CD4-positive, alpha-beta T cell treated with Interleukin-4 for 1 hour (primary cell): Measurements from ENCODE around the gene AMBRA1.

Experiments
- DNase-seq, 2 donors: peaks; one replicate each; pipeline ENCODE4 v3.0.0-alpha.2; 2020 to 2022

The AMBRA1 gene

DNA sequence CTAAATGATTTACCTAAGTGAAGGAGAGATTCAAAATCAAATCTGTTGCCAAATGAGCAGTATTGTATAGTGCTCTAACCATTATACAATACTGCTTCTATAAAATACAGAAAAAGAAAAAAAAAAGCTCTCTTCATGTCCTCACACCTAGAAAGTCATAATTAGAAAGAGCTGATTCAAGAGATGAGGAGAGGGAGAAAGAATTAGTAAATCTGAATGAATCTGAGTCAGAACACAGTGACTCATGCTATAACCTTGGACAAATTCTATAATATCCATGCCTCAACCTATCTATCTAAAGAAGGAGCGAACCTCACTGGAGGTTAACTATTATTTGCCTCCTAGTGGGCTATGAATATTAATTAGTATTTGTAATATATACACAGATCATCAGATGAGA lies 29.4 kb downstream of the AMBRA1 start:
- no peak for DNase-seq

- DNase-seq: no peak
Measured at GRCh38 chr11:46562527-46562926, 31.3 kb downstream of the AMBRA1 start.

DNA sequence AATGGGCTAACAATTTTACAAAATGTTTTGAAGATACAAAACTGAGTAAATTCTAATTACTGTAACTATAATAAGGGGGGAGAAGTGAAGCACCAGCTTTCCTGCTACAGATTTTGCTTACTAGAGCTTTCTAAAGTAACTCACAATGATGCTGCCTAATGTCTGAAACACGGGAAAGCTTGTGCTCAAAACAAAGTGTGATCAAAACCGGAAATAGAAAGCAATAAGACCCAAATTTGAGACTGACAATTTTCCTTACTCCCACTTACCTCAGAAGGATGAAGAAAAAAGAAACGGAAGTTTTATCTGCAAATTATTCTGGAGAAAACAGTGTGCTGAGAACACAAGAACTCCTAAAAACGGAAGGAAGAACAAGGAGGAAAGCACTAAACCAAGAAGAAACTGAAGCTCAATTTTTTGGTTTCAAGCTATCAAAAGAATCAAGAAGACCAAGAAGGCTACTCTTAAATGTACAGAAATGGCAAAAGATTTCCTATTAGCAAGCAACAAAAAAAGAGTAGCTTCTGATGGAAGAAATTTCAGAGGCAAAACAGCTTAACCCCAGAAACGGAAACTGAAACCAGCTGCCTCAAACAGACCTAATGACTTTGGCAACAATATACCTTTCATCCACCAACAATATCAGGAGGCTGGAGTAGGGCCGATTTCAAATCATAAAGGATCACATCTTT lies 33.4 kb downstream of the AMBRA1 start:
- peak in 1 of 2 donors; percentile 54 for DNase-seq

DNA sequence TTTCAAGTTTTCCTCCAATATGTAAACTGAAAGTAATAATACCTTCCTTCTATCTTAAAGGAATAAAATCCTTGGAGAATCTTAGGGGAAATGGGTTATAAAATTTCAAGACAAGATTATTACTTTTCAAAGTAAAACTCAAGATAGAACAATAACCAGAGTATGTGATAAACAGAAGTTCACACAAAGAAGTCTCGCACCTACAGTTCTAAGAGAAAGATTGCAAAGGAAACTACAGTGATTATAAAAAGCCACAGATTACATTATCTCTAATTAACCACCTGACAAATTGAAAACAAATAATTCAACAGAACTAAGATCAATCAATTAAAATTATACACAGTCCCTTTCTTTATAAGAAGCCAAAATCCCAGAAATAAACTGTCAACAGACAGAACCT lies 34.0 kb downstream of the AMBRA1 start:
- DNase-seq: peak in 1 of 2 donors; percentile 46

- DNase-seq: no peak
Measured at GRCh38 chr11:46557684-46558151, 36.1 kb downstream of the AMBRA1 start.

DNA sequence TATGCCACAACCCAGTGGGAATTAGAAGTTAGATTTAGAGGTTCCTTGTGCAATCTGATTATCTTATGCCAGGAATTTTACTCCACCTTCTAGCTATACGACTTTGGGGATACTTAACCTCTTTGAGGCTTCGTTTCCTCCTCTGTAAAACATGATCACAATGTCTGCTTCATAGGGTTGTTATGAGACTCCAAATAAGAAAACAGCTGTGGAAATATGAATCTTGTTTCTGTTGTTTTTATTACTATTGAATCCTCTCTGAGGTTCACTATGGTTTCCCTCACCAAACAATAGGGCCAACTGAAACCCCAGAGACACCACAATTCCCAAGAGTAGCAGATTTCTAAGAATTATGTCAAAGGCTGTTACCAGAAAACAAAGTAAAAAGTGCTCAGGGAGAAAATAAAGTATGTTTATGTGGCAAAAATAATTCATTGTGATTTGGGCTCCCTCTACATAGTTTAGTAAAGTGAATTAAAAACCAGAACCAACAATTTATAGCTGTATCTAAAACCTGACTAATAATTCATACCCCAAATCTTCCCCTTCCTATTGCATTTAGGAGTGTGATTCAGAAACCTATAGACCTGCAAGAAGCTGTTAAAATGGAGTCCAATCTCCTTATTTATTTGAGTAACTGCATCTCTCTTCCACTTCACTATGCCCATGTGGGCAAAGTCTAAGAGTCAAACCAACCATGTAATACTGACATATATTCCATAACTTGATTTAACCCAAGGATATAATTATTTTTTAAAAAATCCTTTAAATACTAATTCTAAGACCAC lies 38.4 kb downstream of the AMBRA1 start:
- peak in 1 of 2 donors; percentile 52 for DNase-seq

GRCh38 chr11:46554213-46555147 lies 39.3 kb downstream of the AMBRA1 start:
- no peak for DNase-seq

- no peak for DNase-seq
Measured at GRCh38 chr11:46553814-46554212, 40.0 kb downstream of the AMBRA1 start.

GRCh38 chr11:46551261-46551660 lies 42.6 kb downstream of the AMBRA1 start:
- no peak for DNase-seq

DNA sequence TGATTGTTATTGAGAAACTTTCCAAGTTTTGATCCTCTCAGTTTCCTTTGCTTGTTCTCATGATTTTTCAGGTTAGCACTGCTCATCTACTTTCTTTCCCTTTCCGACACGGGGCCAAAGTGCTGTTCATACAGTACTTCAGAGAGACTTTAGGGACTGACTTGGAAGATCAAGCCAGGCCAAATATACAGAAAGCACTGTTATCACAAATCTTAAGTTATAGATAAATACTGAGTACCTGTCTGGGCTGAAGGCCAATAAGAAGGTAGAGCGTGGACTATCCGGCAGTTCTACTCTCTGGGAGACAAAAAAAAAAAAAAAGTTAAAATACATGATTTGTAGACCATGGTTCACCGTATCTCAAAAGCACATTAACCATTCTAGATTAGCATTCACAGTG lies 46.2 kb downstream of the AMBRA1 start:
- no peak for DNase-seq

- no peak for DNase-seq
Measured at GRCh38 chr11:46543564-46543963, 50.3 kb downstream of the AMBRA1 start.

- no peak for DNase-seq
Measured at GRCh38 chr11:46541593-46542371, 52.0 kb downstream of the AMBRA1 start.

- no peak for DNase-seq
Measured at GRCh38 chr11:46540807-46541206, 53.0 kb downstream of the AMBRA1 start.

DNA sequence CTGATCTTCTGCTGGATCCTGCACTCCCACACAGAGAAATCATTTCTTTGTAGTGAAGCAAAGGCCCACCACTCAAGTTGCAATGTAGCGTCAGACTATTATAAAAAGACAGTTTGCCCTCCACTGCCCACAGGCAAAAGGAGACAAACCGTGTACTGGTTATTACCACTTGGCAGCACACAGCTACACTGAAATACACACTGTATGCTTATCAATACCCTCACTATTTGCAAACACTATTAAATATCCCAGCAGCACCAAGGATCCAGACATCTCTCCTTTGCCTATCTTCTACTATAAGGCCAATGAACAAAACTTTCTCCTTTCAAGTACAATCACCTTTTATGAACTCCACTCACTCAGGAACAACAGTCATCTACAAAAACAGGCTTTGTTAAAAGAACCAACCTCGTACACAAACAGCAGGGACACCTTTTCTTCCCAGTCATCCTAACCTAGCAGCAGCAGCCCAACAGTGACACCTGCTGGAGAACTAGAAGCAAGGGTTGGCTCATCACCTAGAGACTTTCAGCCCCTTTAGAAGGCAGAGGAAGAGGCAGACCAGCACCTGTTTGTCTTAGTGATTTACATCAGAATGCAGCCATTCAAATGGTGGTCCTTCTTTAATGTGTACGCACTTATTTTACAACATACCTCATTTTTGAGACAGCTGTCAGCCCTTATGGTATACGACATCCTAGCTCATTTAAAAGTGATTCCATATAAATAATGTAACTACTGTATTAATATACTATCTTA lies 56.1 kb downstream of the AMBRA1 start:
- peak; percentile 63 to 74 for DNase-seq

GRCh38 chr11:46537121-46537520 lies 56.7 kb downstream of the AMBRA1 start:
- no peak for DNase-seq

DNA sequence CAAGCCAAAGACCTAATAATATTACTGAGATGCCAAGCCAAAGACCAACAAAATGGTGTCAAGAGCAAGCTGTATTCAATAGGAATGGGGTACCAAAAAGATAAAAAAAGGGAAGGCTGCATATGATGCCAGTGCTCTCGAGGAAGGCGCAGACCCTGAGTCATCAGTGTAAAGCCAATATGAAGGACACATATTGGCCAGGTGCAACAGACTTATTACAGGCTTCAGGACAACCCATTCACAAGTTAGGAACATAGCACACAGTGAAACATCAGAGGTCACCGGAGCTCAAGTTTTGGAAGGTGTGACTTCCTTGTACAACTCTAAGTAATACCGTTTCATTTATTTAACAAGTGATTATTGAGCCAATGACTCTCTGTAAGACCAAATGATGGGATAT lies 58.1 kb downstream of the AMBRA1 start:
- DNase-seq: no peak

GRCh38 chr11:46534711-46535110 lies 59.1 kb downstream of the AMBRA1 start:
- DNase-seq: no peak

GRCh38 chr11:46533396-46534100 lies 60.3 kb downstream of the AMBRA1 start:
- DNase-seq: no peak

- no peak for DNase-seq
Measured at GRCh38 chr11:46529928-46530574, 63.8 kb downstream of the AMBRA1 start.
